OCI-LY7 (cell line): ENCODE measurements around the gene NACC2. TPM values are rescaled to one million over a fixed set of nuclear protein-coding genes. Genes with fewer than 3 reads are reported as not detected.

Source experiments
- BruUV-seq: library from RNA; stranded (reverse); fragments of 400-500 nt; replicated peaks from 2 replicates; lab custom pipeline; 2021; lab: Mats Ljungman, UMichigan
- CTCF ChIA-PET: fragments of 300-600 bp; sonication (Branson Sonifier 250); formaldehyde crosslinking; loops from one replicate; lab custom pipeline; 2022; ENCODE audit warnings: antibody characterized with exemption; ENCODE audit not compliant: unreplicated experiment; lab: Charles Lee
- POLR2A ChIA-PET: fragments of 300-600 bp; sonication (Branson Sonifier 250); formaldehyde crosslinking; loops from one replicate; lab custom pipeline; 2022; ENCODE audit warnings: antibody characterized with exemption; lab: Charles Lee
- DNase-seq: peaks from one replicate; pipeline ENCODE4 v3.0.0-alpha.2; 2015; ENCODE audit warnings: low spot score
- H2AFZ ChIP-seq: fragments of 200-600 bp; sonication (generic), shearing (Covaris generic); 2 replicates; pipeline ENCODE4 v1.6.1; 2014; ENCODE audit warnings: mild to moderate bottlenecking, antibody characterized with exemption, low read length, moderate library complexity
- H3K27ac ChIP-seq: fragments of 200-600 bp; sonication (generic); 2 replicates; pipeline ENCODE4 v1.5.1; 2014; ENCODE audit warnings: mixed run types, low read depth, mild to moderate bottlenecking, moderate library complexity, low read length, inconsistent platforms; ENCODE audit not compliant: poor library complexity, severe bottlenecking
- H3K36me3 ChIP-seq: fragments of 200-600 bp; sonication (generic); 2 replicates; pipeline ENCODE4 v1.6.1; 2014; ENCODE audit warnings: mild to moderate bottlenecking, antibody characterized with exemption, low read length, moderate library complexity, mixed read lengths; ENCODE audit not compliant: insufficient read depth
- H3K4me1 ChIP-seq: fragments of 200-600 bp; sonication (generic); 2 replicates; pipeline ENCODE4 v1.5.1; 2014; ENCODE audit warnings: mild to moderate bottlenecking, low read length; ENCODE audit not compliant: insufficient read depth, poor library complexity, severe bottlenecking
- H3K4me2 ChIP-seq: fragments of 200-600 bp; sonication (generic); 2 replicates; pipeline ENCODE4 v1.6.1; 2014; ENCODE audit warnings: mild to moderate bottlenecking, low read length
- H3K4me3 ChIP-seq: fragments of 200-600 bp; sonication (generic); 2 replicates; pipeline ENCODE4 v1.5.1; 2014; ENCODE audit warnings: mild to moderate bottlenecking, low read depth, low read length; ENCODE audit not compliant: poor library complexity, severe bottlenecking
- H3K79me2 ChIP-seq: fragments of 200-600 bp; sonication (generic); 2 replicates; pipeline ENCODE4 v1.6.1; 2016; ENCODE audit warnings: low read depth, mild to moderate bottlenecking, low read length, moderate library complexity, mixed read lengths; ENCODE audit not compliant: insufficient read depth
- H3K9me2 ChIP-seq: fragments of 200-600 bp; sonication (generic); 2 replicates; pipeline ENCODE4 v1.6.1; 2016; ENCODE audit warnings: mild to moderate bottlenecking, low read length, mixed read lengths; ENCODE audit not compliant: insufficient read depth
- H3K9me3 ChIP-seq: fragments of 200-600 bp; sonication (generic); 2 replicates; pipeline ENCODE4 v1.6.1; 2014; ENCODE audit warnings: mild to moderate bottlenecking, mixed run types, low read length, mixed read lengths
- H4K20me1 ChIP-seq: fragments of 200-600 bp; sonication (generic); 2 replicates; pipeline ENCODE4 v1.6.1; 2014; ENCODE audit warnings: mild to moderate bottlenecking, antibody characterized with exemption, low read length, moderate library complexity, mixed read lengths; ENCODE audit not compliant: insufficient read depth
- EZH2phosphoT487 ChIP-seq: fragments of 200-600 bp; sonication (generic); IDR thresholded peaks from 2 replicates; pipeline ENCODE4 v1.6.1; 2018; ENCODE audit warnings: low read depth, borderline replicate concordance, mild to moderate bottlenecking, mixed run types, antibody characterized with exemption, low read length, moderate library complexity, mixed read lengths
- intact Hi-C: fragments of 100-400 bp; cut with micrococcal nuclease; formaldehyde crosslinking; loops from one replicate; pipeline ENCODE4 v1.10.0; 2022; ENCODE audit not compliant: unreplicated experiment
- total RNA-seq, 2 experiments: library from RNA; depleted of rRNA in 1 of 2; stranded (reverse); fragments of >200 nt in 1 of 2; shearing (Covaris generic) in 1 of 2; gene quantifications; 2 replicates each; pipeline ENCODE4 v1.2.3, GENCODE V29; 2014 to 2022
- TF ChIP-seq, protein P1 (sequence below): fragments of 200-600 bp; sonication (generic); conservative IDR thresholded peaks from 2 replicates; pipeline ENCODE4 v1.5.1; 2014; ENCODE audit warnings: mild to moderate bottlenecking, antibody characterized with exemption, low read length, moderate library complexity, mixed read lengths

The NACC2 gene
- total RNA-seq, 2 experiments from 2014 or later, result 0.38 to 0.72 TPM

DNA sequence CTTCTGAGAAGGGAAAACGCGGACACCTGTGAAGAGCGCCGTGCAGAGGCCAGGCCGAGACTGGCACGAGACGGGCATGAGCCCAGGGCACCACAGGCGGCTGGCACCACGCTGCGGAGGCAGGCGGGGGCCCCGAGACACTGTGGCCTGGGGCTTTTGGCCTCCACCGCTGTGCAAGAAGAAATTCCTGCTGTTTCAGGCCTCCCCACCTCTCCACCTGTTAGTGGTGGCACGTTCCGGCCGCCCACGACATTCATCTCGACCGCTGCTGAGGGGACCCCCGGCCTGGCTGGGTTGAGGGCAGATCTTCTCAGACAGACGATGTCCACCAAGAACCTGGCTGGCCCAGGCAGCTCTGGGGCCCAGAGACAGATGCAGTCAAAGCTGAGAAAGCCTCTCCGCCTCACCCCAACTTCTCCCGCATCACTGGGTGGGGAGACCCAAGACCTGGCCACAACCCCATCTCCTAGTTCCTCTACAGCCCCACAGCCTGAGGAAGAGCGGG, 11.5 kb downstream of the NACC2 start:
- H3K9me3 ChIP-seq, result no peaks in the 10 kb centered on the region
- ChIA-PET POLR2A (no interaction called here), CTCF (no interaction called here)
- BruUV-seq, result no TSS peak
- no peak overlapping the region for H3K4me2 ChIP-seq
- no peak overlapping the region for H3K4me3 ChIP-seq
- intact Hi-C loops, result no loop called here
- TF ChIP-seq EZH2phosphoT487, result no peak
- TF ChIP-seq, protein P1, sequence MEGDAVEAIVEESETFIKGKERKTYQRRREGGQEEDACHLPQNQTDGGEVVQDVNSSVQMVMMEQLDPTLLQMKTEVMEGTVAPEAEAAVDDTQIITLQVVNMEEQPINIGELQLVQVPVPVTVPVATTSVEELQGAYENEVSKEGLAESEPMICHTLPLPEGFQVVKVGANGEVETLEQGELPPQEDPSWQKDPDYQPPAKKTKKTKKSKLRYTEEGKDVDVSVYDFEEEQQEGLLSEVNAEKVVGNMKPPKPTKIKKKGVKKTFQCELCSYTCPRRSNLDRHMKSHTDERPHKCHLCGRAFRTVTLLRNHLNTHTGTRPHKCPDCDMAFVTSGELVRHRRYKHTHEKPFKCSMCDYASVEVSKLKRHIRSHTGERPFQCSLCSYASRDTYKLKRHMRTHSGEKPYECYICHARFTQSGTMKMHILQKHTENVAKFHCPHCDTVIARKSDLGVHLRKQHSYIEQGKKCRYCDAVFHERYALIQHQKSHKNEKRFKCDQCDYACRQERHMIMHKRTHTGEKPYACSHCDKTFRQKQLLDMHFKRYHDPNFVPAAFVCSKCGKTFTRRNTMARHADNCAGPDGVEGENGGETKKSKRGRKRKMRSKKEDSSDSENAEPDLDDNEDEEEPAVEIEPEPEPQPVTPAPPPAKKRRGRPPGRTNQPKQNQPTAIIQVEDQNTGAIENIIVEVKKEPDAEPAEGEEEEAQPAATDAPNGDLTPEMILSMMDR, result no peak
- H2AFZ ChIP-seq, result no peak overlapping the region
- no peaks in the 10 kb centered on the region for H3K9me2 ChIP-seq
- DNase-seq, result no peak
- H3K36me3 ChIP-seq, result no peaks in the 10 kb centered on the region
- H4K20me1 ChIP-seq, result no peaks in the 10 kb centered on the region
- H3K4me1 ChIP-seq, result peaks cover 3% of the 10 kb centered on the region
- H3K79me2 ChIP-seq, result no peaks in the 10 kb centered on the region
- no peak overlapping the region for H3K27ac ChIP-seq

DNA sequence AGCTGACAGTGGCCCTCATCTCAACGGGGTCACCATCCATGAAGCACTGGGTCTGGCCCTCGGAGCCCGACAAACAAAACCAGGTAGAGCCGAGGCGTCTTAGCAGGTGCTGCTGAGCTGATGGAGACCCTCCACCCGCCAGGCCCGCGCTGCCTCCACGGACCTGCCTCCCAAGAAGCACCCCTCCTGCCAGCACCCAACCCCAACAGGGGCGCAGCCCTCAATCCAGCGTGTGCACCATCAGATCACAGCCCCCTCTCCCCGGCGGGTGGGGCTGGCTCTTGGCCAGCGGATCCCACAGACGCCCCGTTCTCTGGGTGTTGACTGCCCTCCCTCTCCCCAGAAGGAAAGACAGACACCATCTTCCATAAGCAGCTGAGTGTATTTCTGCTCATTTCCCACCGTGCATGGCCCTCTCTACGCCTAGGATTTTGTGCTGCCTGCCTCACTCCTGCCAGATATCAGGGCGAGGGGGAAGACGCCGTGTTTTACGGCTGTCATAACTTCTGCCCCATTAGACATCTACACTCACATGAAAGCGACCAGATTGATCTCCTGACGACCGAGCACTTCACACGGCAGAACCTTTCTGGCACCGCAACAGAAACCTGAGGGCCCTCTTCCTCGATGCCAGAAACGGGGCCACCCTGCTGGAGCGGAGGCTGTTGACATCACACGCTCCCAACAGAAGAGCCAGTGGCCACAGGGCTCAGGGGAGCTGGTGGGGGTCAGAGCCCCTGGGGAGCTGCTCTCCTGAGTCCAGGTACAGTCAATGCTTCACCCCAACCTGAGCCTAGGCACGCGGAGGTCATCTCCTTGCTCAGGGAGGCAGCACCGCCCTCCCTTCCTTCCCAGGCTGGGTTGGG, 12.4 kb downstream of the NACC2 start:
- Histone ChIP-seq H3K9me3 (no peaks in the 10 kb centered on the region), H3K9me2 (no peaks in the 10 kb centered on the region), H4K20me1 (no peaks in the 10 kb centered on the region), H2AFZ (no peak overlapping the region), H3K4me2 (no peak overlapping the region), H3K79me2 (no peaks in the 10 kb centered on the region), H3K4me3 (no peak overlapping the region), H3K27ac (no peak overlapping the region), H3K36me3 (no peaks in the 10 kb centered on the region), H3K4me1 (no peaks in the 10 kb centered on the region)
- DNase-seq, result no peak
- ChIA-PET CTCF (no interaction called here), POLR2A (no interaction called here)
- TF ChIP-seq, protein P1, result no peak
- TF ChIP-seq EZH2phosphoT487, result no peak
- no TSS peak for BruUV-seq
- intact Hi-C loops, result no loop called here
